ENCODE results near the gene IFT80. TPM values are rescaled to one million over a fixed set of nuclear protein-coding genes. Genes with fewer than 3 reads are reported as not detected.

Gene IFT80
- total and polyA plus RNA-seq, 9 of the 15 experiments (the other 6 are each of a cell fraction or from before 2014, with no cell fraction given), result 6.7 to 21.1 (median 16.4) TPM

DNA sequence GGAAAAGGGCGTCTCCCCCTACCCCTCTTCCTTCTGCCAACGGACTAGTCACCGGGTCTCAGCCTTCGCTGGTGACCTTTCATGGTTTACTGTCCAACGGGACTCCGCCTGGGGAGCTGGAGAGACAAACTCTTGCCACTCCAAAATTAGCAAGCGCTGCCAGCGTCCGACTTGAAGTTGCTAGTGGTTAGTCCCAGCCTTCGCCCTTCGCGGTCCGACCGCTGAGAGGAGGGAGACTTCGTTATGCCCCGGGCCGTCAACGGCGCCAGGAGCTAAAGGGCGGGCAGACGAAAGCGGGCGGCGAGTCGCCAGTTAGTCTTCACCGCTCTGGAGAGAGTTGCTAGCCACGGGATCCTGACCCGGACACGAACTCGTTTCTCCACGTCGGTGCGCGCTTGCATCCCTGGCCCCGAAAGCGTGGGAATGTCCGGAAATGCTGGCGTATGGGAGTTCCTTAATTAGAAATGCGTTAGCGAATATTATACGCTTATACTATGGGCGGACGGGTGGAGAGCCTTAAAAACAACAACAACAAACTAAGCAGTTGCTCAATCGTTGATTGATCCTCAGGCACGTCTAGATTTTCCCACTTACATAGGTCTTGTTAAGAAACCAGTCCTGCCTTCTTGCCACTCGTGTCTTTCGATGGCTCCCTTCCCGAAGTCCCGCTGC, 1.1 kb upstream of the IFT80 start (continued):
- TF ChIP-seq, protein P1, sequence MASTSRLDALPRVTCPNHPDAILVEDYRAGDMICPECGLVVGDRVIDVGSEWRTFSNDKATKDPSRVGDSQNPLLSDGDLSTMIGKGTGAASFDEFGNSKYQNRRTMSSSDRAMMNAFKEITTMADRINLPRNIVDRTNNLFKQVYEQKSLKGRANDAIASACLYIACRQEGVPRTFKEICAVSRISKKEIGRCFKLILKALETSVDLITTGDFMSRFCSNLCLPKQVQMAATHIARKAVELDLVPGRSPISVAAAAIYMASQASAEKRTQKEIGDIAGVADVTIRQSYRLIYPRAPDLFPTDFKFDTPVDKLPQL (IDR thresholded peaks at IDR 0.05; ENCODE audit: extremely low read depth, insufficient read length), result no peak
- TF ChIP-seq NFE2 (IDR thresholded peaks at IDR 0.05; ENCODE audit: low read depth) (no peak), NFIC (IDR thresholded peaks at IDR 0.05) (no peak), STAT5A (IDR thresholded peaks at IDR 0.05; ENCODE audit: borderline replicate concordance, low read length) (no peak), E2F6 (IDR thresholded peaks at IDR 0.05; ENCODE audit: borderline replicate concordance in 1 of 2, extremely low read depth in 1 of 2, insufficient read depth in 1 of 2, insufficient read length in 1 of 2, low read depth in 1 of 2, low read length in 1 of 2, poor library complexity in 1 of 2, severe bottlenecking in 1 of 2) (no peak), ILK (tag; IDR thresholded peaks at IDR 0.05; ENCODE audit: borderline replicate concordance, low read depth) (no peak), KDM4B (IDR thresholded peaks at IDR 0.05; ENCODE audit: borderline replicate concordance in 2 of 2, low read depth in 1 of 2) (no peak), REST (IDR thresholded peaks at IDR 0.05; ENCODE audit: borderline replicate concordance) (no peak), REST (CRISPR knock-in tag; IDR thresholded peaks at IDR 0.05; ENCODE audit: low read depth) (no peak), TGIF2 (CRISPR knock-in tag; IDR thresholded peaks at IDR 0.05) (no peak), TRIM28 (IDR thresholded peaks at IDR 0.05) (no peak), NR3C1 (CRISPR knock-in tag; IDR thresholded peaks at IDR 0.05) (peak; percentile 63; the same call in 1 of the 2 replicates), CCAR2 (IDR thresholded peaks at IDR 0.05; ENCODE audit: low read depth, low read length) (no peak), U2AF2 (optimal IDR thresholded peaks at IDR 0.05; ENCODE audit: low read depth, low read length) (no peak), RBBP5 (IDR thresholded peaks at IDR 0.05; ENCODE audit: borderline replicate concordance, insufficient read depth, low read length, poor library complexity, severe bottlenecking) (peak; percentile 75), ZNF707 (CRISPR knock-in tag; conservative IDR thresholded peaks at IDR 0.05) (no peak), SOX6 (IDR thresholded peaks at IDR 0.05) (no peak)

Data from K562 (cell line).